Glomerular endothelial cell (primary cell): ENCODE data around the gene TECPR1. TPM values are rescaled to one million over a fixed set of nuclear protein-coding genes. Genes with fewer than 3 reads are reported as not detected.
"Not testable (repeated sequence)": the region's sequence is repeated elsewhere in the genome, so short reads cannot be mapped to it uniquely, and the experiment has no call there.

Experiments used
- DNase-seq: peaks from one replicate; pipeline ENCODE4 v3.0.0-alpha.2; 2011; ENCODE audit warnings: low read depth, low spot score; ENCODE audit errors: extremely low read depth
- total RNA-seq: library from RNA; depleted of rRNA; stranded (reverse); fragments of >200 nt; gene quantifications from 2 replicates; pipeline ENCODE4 v1.2.3, GENCODE V29; 2015

TECPR1 gene
- total RNA-seq, 1 donor from 2014 or later: 66.3 TPM

DNA sequence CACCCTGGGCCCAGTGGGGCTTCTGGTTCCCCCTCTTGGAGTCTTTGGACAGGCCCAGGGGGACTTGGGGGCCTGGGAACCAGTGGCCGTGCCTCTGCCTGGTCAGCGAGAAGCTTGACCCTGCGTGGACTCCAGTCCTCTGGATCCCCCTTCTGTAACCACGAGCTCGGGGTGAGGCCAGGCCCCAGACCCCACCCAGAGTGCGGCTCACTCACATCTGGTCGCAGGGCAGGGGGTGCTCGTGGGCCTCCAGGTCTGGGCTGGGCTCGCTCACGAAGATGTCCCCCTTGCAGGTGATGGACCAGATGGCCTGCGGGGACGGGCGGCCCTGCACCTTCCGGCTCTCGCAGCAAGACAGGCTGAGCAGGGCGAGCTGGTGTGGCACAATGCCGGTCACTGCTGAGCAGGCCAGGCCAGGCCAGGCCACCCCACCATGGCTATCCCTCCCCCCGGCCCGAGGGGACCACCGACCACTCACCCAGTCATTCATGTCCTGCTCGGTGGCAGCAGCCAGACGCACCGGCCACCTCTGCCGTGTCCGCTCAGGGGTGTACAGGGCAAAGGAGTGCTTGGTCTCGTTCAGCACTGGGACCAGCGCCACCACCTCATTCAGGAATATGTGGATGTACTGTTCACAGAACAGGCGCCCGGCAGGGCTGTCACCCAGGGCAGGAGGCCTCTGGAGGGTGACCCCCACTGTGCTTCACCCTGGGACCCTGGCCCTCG is 21.1 kb downstream of the TECPR1 start:
- DNase-seq: no peak

DNA sequence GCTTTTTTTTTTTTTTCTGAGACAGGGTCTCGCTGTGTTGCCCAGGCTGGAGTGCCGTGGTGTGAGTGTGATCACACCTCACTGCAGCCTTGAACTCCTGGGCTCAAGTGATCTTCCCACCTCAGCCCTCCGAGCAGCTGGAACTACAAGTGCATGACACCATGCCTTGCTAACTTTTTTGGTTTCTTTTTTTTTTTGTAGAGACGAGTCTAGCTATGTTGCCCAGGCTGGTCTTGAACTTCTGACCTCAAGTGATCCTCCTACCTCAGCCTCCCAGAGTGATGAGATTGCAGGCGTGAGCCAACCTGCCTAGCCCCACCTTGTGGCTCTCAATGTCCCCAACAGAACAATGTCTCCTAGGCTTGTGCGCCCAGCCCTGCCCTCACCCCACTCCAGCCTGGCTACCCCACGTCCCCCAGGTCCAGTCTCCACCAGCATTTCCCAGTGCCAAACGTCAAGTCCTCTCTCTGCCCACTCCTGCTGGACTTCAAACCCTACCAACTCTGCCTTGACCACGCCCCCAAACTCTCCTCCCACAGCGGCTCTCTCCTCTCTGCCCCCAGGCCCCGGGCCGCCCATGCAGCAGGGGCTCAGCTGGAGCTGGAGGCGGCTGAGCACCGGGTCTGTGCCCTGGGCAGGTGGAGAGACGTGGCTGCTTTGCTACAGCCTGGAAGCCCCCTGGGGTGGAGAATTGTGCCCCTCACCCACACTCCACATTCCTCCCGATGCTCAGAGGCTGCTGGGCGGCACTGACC is 21.9 kb downstream of the TECPR1 start:
- DNase-seq: no peak

DNA sequence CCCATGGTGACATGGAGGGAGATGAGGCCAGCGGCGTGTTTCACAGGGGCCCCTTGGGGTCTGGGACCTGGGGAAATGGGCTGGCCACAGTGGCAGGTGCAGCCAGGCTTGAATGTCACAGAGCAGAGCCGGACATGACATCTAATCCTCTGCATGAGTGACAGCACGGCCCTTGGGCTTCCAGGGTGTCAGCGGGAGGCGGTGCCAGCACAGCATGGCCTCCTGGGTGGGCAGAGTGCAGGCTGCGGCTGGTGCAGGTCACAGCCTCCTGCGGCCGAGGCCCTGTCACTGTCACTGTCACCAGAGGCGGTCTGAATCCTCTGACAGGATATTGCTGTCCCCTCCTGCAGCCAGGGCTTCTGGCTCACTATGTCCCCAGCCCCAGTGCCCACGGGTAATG is 22.6 kb downstream of the TECPR1 start:
- DNase-seq: no peak

DNA sequence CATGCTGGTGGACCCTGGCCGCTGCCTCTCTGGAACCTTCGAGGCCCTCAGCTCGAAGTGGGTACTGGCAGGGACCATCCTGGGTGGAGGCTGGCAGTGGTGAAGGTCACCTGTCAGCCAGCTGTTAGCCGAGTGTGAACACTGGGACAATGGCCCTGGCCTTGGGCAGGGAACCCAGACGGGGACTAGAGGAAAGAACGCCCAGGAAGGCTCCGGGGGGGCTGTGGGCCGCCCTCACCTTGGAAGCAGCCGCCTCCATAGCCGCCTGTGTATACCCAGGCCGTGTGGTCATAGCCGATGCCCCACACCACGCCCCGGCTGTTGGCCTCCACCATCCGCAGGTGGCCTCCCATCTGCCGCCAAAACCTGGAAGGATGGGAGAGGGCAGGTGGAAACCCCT is 23.2 kb downstream of the TECPR1 start:
- no peak for DNase-seq

DNA sequence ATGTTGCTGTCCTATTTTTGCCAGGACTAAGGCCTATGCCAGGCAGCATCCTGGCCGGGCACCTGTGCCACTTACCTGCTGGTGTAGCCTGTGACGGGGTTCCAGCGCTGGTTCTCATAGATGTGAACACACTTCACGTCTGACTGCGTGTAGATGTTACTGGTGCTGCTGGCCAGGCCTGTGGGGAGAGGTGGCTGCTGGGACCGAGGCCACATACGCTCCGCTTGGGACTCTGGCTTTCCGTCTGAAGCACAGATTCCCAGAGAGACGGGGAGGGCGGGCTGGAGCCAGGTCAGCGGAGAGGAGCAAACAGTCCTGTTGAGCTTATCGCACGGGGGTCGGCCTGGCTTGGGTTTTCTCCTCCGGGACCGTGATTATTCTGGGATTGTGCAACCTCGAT is 24.1 kb downstream of the TECPR1 start:
- DNase-seq: no peak

DNA sequence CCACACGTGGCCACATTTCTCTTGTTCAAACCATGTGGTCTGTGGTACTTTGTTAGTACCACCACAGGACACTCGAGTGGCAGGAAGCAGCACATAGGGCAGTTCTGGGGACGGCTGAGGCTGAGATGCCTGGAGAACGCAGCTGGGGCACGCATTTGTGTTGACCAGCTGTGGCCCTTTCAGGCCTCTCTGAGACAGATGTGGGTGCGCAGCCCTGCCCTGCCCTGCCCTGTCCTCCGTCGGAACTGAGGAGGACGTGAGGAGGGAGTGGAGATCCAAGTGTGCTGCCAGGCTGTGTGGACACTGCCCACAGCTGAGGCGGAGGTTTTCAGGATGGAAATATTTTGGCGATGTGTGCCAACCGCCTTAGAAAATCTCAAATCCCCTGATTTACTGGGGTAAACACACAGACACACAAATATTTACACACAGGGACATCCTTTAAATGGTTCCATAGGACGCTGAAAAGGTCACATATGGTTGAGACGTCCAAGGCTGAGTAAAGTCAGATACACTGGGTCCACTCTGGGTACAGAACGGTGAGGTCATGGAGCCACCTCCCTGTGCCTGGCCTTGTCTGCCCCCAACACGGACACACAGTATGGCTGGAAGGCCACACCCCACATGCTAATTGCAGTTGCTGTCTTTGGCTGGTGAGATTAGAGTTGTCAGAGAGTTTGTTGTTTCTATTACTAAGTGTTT is 26.0 kb downstream of the TECPR1 start:
- no peak for DNase-seq

DNA sequence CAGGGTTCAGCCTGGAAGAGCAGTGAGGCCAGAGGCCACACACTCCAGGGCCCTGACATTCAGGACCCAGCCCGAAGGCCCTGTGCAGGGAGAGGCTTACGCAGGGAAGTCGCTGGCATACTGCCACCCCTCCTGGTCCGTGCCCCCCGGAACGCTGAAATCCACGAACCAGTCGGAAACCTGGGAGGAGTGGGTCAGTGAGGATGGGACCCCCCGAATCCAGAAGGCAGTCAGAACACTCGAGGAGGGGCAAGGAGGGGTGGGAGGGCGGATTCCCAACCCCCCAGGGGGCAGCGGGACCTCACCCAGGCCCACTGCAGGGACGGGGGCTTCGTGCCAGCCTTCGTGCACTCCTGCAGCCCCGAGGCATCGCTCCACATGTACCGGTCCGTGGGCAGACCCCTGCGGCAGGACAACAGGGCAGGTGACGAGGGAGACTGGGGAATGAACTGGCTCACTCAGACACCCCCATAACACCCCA is 27.3 kb downstream of the TECPR1 start:
- no peak for DNase-seq

DNA sequence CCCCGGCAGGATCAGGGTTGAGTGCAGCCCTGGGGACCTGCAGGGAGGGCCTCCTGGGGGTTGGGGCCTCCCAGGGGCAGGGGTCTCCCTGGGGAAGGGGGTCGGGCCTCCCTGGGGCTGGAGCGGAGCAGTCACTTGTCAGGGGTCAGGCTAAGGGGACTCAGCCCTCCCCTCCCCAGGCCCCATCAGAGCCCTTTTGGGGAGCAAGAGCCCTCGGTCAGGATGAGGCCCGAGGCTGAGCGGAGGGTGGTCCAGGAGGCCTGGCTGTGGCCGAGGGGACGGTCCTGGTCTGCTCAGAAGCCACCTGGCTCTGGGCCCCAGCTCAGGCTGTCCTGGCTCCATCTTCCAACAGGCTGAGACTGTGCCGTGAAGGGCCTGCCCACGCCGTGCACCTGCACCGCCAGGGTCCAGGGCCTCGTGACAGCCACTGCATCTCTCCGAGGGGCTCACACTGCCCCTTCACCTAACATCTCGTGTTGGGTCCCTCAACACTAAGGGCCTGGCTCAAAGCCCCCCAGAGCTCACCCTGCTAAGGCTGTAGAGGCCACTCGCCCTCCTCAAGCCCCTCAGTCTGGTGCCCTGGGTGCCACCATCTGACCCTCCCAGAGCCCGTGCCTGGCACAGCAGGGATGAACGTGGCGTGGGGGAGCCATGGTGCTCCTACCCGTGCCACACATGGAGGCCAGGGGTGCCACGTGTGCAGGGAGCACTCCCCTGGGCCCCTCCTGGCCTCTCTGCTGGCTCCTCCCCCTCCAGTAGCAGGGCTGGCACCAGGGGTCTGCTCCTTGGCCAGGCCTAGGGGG is 27.9 kb downstream of the TECPR1 start:
- DNase-seq: no peak

DNA sequence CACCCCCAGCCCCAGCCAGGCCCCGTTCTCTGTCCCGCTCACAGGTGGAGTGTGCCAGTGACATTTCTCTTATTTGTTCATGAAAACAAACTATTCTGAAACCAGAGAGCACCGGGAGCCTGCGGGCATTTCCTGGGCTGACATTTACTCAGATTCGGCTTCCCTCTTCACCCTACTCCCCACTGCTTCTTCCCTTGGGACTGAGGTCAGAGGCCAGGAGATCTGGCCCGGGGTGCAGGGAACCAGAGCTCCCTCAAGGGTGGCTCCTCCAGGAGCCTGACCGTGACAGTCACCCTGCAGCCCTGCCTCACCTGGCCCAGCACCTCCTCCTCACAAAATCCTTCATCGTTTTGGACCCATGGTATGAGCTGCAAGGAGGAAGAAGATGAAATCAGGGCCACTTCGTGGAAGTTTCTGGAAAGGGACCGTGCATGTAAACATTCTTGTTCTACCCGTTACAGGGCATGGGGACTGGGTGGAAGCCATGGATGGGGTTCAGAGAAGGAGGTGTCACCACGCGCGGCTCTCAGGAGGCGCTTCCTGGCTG is 28.6 kb downstream of the TECPR1 start:
- no peak for DNase-seq

DNA sequence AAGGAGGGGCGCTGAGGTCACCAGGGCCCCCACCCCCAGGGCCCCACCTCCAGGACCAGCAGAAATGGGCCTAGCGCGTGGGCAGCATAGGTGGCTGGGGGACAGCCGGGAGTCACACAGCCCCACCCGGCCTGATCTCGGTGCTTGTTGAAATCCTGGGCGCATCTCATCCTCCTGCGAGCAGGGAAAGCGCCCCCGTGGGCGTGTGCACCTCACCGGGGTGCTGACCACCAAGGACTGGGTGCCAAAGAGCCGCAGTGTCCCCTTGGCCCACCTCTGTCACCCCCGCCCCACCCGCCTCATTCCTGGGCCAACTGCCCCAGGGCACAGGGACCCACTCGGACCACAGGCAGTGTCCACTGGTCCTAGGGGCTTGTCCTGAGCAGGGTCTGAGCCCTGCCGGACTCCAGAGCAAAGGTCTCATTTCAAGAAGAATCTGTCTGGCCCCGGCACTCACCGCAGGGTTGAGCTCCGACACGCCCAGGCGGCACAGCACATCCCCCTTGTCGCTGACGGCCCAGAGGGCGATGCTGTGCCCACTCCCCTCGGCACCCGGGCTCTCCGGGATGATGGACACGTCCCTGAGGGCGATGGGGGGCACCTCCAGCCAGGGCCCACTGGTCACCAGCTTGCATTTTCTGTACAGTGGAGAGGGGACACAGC is 29.4 kb downstream of the TECPR1 start:
- DNase-seq: no peak

DNA sequence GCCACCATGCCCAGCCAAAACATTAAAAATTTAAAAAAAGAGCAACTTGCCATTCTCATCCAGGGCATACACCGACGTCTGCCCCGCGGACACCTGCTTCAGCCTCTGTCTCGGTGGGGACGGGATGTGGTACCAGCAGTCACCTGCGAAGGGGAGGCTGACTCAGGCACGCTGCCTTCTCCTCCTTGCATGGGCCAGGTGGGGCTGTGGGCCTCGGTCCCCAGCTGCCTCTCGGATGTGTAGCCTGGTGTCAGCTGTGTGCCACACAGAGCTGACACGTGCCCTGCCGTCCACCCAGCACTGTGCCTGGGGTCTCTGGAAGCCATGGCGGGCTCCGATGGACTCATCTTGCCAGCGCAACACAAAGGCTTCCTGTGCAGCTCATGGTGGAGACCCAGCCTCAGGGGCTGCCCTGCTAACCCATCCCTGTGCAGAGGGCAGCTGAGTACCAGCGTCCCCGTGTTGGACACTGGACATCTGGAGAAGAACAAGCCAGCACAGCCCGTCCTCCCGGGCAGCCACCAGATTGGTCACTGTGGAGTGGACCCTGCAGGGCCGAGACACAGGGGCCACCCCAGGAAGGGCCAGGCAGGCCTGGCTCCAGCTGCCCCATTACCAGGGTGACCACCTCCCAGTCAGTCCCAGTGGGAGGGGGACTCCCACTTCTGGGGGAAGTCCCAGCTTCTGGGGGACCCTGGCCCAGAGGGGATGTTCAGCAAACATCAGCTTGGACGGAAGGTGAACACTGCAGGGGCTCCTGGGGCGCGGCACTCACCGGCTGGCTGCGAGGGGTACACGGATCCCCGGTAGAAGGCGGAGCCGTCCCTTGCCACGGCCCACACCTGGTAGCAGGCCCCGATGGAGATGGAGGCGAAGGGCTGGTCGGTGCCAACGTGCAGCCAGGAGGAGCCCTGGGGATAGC is 30.2 kb downstream of the TECPR1 start:
- no peak for DNase-seq

DNA sequence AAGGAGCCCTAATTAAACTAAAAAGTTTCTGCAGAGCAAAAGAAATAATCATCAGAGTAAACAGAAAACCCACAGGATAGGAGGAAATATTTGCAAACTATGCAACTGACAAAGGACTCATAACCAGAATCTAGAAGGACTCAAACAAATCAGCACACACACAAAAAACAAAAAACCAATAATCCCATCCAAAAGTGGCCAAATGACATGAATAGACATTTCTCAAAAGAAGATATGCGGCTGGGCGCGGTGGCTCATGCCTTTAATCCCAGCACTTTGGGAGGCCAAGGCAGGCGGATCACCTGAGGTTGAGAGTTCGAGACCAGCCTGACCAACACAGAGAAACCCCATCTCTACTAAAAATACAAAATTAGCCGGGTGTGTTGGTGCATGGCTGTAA is 32.6 kb downstream of the TECPR1 start:
- DNase-seq: not testable (repeated sequence)

DNA sequence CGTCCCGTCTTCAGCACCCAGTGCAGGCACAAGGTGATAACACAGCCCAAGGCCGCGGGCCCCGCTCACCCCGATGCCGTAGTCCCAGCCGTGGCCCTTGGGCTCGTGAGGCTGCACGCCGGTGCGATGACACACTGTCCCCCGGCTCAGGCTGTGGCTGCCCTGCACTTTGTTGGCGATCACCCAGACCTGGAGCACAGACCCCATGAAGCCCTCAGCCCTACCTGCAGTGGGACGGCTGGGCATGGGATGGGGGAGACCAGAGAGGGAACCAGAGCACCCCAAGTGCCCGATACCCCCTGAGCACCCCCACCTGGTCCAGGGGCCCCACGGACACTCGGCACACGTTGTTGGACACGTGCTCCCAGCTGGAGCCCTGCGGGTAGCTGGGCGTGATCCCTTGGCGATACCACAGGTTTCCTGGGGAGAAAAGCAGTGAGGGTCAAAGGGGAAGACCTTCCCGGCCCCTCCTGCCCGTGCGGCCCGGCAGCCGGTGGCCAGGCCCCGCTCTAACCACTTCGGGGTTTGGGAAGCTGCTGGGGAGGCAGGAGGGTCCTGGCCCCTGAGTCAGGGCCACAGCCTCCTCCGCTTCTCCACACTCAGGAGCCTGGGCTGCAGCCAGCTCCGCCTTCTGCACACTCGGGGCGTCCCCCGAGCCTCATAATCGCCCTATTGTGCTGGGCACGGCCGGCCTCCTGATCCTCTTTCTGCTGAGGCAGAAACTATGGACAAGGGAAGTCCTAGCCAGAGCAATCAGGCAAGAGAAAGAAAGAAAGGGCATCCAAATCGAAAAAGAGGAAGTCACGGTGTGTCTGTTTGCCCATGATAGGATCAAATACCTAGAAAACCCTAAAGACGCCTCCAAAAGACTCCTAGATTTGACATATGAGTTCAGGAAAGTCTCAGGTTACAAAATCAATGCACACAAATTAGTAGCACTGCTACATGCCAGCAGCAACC is 34.1 kb downstream of the TECPR1 start:
- no peak for DNase-seq

DNA sequence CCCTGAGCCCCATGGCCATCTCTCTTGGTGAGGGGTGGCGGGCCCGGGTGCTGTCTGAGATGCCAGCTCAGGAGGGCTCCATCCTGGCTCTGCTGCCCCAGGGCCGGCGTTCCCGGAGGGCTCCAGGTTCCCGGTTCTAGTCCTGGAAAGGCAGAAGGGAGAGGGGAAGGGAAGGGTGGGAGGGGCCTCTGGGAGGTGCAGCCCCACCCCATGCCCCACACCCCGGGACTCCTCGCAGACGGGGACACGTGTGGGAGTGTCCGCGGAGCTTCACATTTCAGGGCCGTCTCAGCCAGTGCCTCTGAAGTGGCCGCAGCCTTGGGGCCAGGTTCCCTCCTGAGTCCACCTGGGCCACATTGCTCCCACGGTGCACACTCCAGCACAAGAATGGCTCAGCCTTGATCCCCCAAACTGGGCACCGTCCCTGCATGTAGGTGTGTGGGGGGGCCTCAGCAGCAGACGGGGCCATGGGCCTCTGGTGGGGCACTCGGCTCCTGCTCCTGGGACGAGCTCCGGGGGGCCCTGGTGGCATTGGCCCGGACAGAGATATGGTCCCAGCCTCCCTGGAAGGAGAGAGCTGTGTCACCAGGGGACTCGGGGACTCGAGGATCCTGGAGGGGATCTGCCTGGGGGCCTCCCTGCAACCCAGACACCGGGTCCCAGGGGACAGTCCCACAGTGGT is 35.0 kb downstream of the TECPR1 start:
- DNase-seq: no peak

DNA sequence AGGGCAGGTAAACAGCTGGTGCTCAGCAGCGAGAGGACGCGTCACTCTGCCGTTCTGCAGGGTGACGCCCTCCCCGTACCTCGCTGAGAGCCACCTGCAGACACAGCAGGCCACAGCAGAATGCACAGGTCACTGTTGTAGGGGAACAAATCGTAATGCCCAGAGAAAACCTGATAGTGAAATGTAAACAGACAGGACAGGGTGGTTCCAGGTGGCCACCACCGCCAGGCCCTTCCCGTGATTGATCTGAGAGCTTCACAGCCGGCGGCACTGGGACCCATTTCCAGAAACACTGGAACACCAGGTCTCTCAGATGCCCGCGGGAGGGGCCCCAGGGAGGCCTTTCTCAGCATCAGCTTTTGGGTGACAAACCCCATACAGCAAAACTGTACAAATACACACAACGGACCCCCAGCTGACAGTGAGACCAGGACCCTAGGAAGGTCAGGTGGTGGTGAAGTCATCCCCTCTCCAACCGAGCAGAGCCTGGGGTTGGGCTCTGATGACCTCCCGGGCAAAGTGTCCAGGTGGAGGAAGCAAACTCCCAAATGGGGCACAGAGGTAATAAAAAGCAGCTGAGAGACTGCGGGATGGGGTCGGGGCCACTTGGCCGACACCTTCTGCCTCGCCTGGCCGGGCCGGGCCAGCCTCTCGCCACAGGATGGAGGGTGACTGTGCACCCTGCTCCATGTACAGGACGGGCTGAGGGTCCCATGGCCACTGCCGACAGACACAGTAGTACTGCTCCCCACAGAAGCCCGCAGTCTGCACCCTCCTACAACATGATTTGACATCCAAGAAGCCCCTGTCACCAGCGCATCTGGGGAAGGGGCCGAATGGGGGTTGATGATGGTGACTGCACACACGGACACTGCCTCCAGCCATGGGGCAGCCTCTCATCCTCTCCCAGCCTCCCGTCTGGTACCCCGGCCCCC is 36.2 kb downstream of the TECPR1 start:
- DNase-seq: no peak

DNA sequence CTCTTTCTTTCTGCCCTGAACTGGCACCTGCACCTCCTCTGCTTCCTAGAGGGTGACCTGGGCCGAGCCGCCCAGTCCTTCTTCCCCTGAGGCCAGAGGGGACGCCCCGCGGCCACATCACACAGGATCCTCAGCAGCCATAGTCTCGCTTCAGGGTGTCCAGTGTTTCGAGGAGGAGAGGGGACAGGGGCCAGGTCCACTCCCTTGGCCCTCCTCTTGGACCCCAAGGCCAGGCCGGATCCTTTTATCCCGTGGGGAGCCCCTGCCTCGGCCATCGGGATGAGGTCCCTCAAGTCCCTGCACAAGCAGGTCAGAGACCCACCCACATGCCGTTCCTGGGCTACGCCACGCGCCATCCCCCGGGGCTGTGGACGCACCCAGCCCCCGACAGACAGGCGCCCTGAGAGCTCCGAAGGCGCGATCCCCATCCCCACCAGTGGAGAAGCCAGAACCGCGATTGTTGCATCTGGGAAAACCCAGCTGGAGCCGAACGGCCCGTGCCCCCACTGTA is 37.2 kb downstream of the TECPR1 start:
- DNase-seq: no peak
